ENCODE data around the gene AKT2.

GRCh38 chr19:40282209-40282580, 3.0 kb downstream of the AKT2 start:
- TF ChIP-seq CTCF (IDR thresholded peaks at IDR 0.05; ENCODE audit: insufficient read depth, low read length, poor library complexity, severe bottlenecking) = no peak
- no peak for TF ChIP-seq EZH2phosphoT487 (conservative IDR thresholded peaks at IDR 0.05; ENCODE audit: low read length)

All from SU-DHL-6 (cell line).